Astrocyte of the cerebellum (primary cell): ENCODE results near the gene CERS6.

ENCODE experiments used
- DNase-seq: peaks from one replicate; pipeline ENCODE4 v3.0.0-alpha.2; 2011; ENCODE audit warnings: low read depth
- H3K4me3 ChIP-seq: 2 replicates; pipeline ENCODE4 v1.5.1; 2011; ENCODE audit warnings: mild to moderate bottlenecking, low read depth, low read length, moderate library complexity
- in situ Hi-C: cut with HindIII; loops from 2 replicates; pipeline ENCODE4 v1.10.0; 2017; ENCODE audit warnings: low sequenced_read_pairs
- TF ChIP-seq, protein P1 (sequence below): IDR thresholded peaks from 2 replicates; pipeline ENCODE4 v1.5.1; 2012; ENCODE audit warnings: low read length, low read depth, moderate library complexity, mild to moderate bottlenecking; ENCODE audit errors: missing control alignments

Gene CERS6

DNA sequence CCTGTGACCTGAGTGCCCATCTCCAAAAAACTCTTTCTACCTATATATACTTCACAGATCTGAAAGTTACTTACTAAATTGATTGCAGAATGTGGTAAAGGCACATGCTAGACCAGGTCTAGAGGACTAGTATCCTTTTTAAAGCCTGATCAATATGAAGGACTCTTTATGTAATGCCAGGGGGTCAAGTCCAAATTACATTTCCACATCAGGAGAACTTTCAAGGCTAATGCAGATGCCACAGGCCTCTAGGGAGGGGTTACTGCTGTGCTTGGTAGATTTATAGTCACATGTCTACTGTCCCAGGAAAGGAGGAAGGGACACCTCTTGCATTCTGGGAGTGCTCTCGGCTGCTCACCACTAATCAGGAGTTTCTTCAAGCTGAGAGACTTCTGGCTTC lies 227.9 kb downstream of the CERS6 start:
- DNase-seq = no peak
- TF ChIP-seq, protein P1, sequence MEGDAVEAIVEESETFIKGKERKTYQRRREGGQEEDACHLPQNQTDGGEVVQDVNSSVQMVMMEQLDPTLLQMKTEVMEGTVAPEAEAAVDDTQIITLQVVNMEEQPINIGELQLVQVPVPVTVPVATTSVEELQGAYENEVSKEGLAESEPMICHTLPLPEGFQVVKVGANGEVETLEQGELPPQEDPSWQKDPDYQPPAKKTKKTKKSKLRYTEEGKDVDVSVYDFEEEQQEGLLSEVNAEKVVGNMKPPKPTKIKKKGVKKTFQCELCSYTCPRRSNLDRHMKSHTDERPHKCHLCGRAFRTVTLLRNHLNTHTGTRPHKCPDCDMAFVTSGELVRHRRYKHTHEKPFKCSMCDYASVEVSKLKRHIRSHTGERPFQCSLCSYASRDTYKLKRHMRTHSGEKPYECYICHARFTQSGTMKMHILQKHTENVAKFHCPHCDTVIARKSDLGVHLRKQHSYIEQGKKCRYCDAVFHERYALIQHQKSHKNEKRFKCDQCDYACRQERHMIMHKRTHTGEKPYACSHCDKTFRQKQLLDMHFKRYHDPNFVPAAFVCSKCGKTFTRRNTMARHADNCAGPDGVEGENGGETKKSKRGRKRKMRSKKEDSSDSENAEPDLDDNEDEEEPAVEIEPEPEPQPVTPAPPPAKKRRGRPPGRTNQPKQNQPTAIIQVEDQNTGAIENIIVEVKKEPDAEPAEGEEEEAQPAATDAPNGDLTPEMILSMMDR = no peak
- in situ Hi-C loops = no loop called here
- no peak overlapping the region for H3K4me3 ChIP-seq

DNA sequence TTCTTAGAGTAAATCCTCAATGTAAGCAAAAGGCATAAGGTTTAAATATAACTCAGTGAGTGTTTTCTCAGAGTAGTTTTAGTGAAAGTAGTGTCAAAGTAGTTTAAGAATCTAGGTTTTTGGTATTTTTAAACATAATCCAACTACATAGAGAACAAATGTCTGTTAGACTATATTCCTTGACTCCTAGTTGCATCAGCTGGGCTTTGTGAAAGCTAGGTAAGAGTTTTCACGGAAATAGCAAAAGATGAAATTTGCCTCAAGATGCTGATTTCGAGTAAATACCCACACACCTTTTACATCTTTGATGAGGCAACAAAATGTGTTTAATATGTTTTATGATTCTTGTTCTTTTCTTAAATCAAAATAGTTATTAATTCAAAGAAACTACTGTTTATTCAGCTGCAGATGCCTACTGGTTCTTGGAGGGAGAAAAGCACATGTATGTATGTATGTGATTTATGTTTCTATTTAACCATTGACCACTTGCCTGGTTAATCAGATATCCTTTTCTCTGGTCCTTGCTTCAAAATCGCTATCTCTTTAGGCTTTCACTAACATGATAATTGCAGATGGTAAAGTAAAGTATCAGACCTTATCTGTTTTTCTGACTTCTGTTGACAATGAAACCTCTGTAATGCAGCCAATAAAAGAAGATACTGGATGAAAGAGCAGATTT lies 229.0 kb downstream of the CERS6 start:
- in situ Hi-C loops = no loop called here
- TF ChIP-seq, protein P1 = no peak
- no peak for DNase-seq
- no peak overlapping the region for H3K4me3 ChIP-seq

DNA sequence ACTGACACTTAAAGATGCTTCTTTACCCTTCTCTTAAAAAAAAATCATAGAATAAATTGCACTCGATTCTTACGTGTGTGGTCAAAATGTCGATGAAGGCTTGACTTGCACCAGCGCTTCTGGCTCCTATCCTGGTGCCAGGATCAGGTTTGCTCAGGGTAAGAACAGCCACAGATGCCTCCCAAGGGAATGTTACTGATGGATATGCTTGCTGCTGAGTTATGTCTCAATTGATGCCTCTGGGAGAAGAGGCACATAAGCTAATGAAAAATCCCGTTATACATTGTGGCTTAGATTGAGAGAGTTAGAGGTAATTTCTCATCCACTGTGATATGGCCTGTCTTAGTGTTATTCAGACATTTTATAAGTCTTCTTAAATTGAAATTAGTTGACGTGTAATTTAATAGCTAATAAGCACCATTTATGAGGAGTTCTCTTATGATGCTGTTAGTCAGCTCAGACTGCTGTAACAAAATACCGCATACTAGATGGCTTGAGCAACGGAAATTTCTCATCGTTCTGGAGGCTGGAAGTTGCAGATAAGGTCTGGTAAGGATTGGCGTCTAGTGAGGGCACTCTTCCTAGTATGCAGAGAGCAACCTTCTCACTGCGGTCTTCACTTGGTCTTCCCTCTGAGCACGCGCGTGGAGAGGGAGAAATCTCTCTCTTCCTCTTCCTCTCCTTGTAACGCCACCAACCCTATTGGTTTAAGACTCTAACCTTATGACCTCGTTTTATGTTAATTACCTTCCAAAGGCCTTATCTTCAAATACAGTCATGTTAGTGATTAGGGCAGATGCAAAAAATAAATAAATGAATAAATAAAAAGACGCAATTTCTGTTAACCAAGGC lies 229.8 kb downstream of the CERS6 start:
- no peak overlapping the region for H3K4me3 ChIP-seq
- in situ Hi-C loops = no loop called here
- no peak for DNase-seq
- TF ChIP-seq, protein P1 = no peak

DNA sequence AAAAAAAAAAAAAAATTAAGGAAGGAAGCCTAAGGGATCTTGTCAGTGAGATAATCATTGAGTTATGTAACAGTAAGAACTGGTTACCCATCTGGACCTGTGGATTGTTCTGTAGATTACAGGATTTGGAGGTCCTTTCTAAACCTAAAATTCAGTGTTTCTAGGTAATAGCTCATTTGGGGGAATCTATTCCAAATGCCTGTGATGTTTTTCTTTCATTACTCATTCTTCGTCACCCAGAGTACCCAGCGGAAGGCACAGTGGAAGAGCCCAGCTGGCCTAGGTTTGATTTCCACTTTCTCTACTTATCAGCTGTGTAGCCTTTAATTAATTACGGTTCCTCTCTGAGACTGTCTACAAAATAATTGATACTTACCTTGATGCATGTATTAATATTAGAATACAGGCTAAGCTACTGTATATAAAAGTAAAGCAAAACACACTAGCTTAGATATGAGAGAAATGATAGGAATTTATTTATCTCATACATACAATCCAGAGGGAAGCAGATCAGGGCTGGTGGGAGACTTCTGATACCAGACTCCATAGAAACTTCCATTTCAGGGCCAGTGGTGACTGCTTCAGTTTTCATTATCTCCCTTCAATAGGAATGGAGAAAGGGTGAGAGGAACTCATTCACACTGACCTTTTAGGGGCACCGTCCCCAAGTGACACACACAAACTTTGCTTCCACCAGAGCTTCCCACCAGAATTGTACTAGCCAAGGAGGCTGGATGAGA lies 230.6 kb downstream of the CERS6 start:
- no peak for DNase-seq
- no peak overlapping the region for H3K4me3 ChIP-seq
- in situ Hi-C loops = no loop called here
- TF ChIP-seq, protein P1 = no peak

DNA sequence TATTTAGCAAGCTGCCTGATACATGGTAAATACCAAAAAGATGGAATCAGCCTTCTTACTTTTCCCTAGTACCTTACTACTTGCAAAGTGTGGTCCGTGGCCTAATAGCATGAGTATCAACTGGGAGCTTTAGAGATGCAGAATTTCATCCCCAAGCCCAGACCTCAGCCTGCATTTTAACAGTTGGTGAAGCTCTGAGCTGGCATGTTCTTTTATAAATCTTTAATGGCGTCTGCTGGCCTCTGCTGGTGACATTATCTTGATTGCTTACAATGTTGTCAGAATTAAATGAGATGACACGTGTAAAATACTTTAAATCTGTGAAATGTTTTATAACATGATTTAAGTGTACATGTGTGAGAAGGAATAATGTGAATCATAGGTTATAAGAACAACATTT lies 231.2 kb downstream of the CERS6 start:
- in situ Hi-C loops = no loop called here
- no peak for DNase-seq
- TF ChIP-seq, protein P1 = no peak
- no peak overlapping the region for H3K4me3 ChIP-seq

DNA sequence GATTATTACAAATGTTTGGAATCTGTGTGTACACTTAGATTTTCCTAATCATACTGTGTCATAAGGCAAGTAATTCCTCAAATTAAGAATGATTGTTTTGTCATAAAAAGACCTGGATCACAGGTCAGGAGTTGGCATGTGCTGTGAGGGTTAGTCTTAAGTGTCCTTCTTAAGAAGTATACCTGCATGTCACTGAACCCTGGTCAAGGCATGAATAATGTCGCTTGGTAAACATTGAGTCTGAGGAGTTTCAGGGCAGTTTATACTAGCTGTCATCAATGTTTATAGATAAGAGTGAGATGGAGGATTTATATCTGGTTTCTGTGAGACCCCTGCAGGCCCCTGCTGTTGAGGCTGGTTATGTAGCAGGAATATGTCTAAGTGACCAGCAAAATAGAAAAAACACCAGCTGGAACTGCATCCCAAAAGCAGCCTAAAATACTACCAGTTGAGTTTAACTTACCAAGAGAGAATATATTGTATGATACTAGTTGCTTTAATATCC lies 234.4 kb downstream of the CERS6 start:
- no peak overlapping the region for H3K4me3 ChIP-seq
- in situ Hi-C loops = no loop called here
- TF ChIP-seq, protein P1 = no peak
- no peak for DNase-seq
